HG03103 (cell line): Measurements from ENCODE around the gene VMAC.
"Not testable (repeated sequence)": the region's sequence is repeated elsewhere in the genome, so short reads cannot be mapped to it uniquely, and the experiment has no call there.

Experiments
- ATAC-seq: cut with Tn5 transposase; IDR thresholded peaks from one replicate; pipeline ENCODE4 v1.9.1; 2021; ENCODE audit warnings: low read depth; ENCODE audit not compliant: unreplicated experiment

Gene VMAC, protein sequence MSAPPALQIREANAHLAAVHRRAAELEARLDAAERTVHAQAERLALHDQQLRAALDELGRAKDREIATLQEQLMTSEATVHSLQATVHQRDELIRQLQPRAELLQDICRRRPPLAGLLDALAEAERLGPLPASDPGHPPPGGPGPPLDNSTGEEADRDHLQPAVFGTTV

GRCh38 chr19:5904352-5905113, at the start of gene VMAC:
Gene VMAC (plus strand): TSS chr19:5904872. CDS start chr19:5904891, 19 bp downstream.
- ATAC-seq: peak; percentile 76

DNA sequence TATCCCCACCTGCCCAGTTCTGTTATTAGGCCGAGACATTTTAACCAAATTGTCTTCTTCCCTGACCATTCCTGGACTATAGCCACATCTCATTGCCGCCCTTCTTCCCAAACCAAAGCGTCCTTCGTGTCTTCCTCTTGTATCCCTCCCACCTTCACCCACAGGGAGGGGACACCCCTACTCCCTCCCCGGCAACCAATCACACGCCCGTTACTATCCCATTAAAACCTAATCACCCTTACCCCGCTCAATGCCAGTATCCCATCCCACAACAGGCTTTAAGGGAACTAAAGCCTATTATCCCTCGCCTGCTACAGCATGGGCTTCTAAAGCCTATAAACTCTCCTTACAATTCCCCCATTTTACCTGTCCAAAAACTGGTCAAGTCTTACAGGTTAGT, 49.5 kb upstream of the VMAC start:
- not testable (repeated sequence) for ATAC-seq

- no peak for ATAC-seq
Observed at GRCh38 chr19:5857203-5858081, 47.2 kb upstream of the VMAC start.

DNA sequence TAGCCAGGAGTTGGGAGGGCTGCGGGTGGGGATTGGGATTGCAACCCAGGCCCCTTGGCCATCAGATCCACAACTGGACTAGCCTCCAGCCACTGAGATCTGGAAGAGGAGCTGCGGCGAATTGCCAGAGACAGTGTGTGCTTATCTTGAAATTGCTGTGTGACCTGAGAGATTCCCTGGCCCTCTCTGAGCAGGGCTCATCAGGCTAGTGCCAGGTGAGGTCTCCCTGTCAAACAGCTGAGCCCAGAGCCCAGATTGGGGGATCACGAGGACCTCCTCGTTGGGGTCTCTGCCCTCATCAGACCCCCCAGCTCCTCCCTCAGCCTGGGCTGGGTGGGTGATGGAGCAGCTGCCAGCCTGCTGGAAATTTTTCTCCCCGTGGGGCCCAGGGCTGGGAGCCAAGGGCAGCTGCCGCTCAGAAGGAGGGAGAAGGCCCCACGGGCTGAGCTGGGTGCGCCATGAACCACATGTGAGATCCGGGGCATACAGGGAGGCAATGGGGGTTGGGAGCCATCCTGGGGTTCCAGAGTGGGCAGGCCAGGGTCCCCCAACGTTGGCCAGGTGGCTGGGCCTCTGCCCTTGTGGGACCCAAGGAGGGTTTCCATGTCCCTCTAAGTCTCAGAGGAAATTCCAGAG, 41.5 kb upstream of the VMAC start:
- no peak for ATAC-seq

- ATAC-seq: no peak
Observed at GRCh38 chr19:5864013-5864720, 40.5 kb upstream of the VMAC start.

DNA sequence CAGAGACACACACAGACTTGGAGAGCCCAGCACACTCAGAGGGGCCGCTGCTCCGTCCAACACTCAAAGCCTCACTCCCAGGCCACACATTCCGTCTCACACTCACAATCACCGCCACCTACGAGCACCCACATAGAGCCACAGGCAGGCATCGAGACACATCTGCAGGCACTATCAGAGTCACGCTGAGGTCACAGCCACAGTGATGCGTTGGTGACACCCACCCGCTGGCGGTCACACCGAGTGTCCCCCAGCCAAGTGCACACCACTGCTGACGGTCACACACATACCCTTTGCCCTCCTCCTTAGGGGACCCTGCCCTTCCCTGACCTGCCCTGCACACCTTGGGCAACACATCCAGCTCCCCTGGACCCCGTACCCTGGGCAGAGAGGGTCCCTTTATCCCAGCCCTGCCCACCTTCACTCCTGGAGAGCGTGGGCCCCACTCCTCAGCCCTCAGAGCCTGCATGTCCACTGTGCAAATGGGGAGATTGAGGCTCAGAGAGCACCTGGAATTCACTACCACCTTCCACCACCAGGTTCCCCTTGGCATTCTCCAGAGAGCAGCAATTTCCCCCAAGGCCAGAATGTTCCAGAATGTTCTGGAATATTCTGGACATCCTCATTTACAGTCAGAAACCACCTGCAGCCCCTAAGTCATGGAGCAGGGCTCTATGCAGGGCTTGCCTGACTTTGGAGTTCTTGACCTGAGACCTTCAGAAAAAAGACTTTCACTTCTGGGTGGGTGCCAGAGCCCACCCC, 39.8 kb upstream of the VMAC start:
- ATAC-seq: no peak

GRCh38 chr19:5865772-5866171, 38.9 kb upstream of the VMAC start:
- ATAC-seq: no peak

- no peak for ATAC-seq
Observed at GRCh38 chr19:5867201-5868136, 37.2 kb upstream of the VMAC start.

- ATAC-seq: no peak
Observed at GRCh38 chr19:5870986-5871394, 33.7 kb upstream of the VMAC start.

- no peak for ATAC-seq
Observed at GRCh38 chr19:5873617-5874199, 31.0 kb upstream of the VMAC start.

DNA sequence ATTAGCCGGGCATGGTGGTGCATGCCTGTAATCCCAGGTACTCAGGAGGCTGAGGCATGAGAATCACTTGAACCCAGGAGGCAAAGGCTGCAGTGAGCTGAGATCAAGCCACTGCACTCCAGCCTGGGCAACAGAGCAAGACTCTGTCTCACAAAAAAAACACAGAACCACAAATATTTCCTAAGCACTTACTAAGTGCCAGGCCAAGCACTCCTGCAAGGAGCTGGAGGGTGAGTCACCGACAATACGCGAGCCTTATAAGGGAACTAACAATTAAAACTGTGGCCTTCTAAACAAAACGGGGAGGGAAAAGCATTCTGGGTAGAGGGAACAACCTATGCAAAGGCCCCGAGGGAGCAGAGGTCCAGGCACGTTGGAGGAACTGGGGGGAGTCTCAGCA, 30.2 kb upstream of the VMAC start:
- ATAC-seq: not testable (repeated sequence)

DNA sequence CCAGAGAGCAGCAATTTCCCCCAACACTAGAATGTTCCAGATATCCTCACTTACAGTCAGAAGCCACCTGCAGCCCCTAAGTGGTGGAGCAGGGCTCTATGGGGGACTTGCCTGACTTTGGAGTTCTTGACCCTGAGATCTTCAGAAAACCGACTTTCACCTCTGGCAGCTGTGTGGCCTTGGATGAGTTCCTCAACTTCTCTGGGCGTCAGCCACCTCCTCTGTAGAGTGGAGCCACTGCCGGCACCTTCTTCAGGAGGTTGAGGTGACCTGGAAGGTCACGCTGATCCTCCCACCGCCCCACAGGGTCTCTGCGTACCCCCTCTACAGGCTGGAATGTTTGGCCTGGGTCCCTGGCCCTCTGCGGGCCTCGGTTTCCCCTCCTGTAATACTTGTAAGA, 27.2 kb upstream of the VMAC start:
- no peak for ATAC-seq

GRCh38 chr19:5877882-5878281, 26.8 kb upstream of the VMAC start:
- ATAC-seq: no peak

- no peak for ATAC-seq
Observed at GRCh38 chr19:5880196-5880595, 24.5 kb upstream of the VMAC start.

- no peak for ATAC-seq
Observed at GRCh38 chr19:5880604-5881078, 24.0 kb upstream of the VMAC start.

GRCh38 chr19:5881543-5882299, 23.0 kb upstream of the VMAC start:
- no peak for ATAC-seq

- no peak for ATAC-seq
Observed at GRCh38 chr19:5882421-5882968, 22.2 kb upstream of the VMAC start.
